Neural cell (in vitro differentiated cells): ENCODE data around the gene FOXK1. TPM values are rescaled to one million over a fixed set of nuclear protein-coding genes. Genes with fewer than 3 reads are reported as not detected.

Experiments
- H2AFZ ChIP-seq: fragments of 200-600, 300-800 bp; sonication (generic), shearing (Covaris generic); 2 replicates; pipeline ENCODE4 v1.6.0; 2014; ENCODE audit warnings: low read depth, mild to moderate bottlenecking, antibody characterized with exemption, low read length, moderate library complexity
- H3F3A ChIP-seq: fragments of 200-600 bp; shearing (Covaris generic); 2 replicates; pipeline ENCODE4 v1.6.1; 2016; ENCODE audit warnings: mild to moderate bottlenecking, moderate library complexity, mixed read lengths, antibody characterized with exemption, low read length; ENCODE audit not compliant: insufficient read depth, poor library complexity, severe bottlenecking
- H3K27ac ChIP-seq: fragments of 200-600, 300-800 bp; sonication (generic), shearing (Covaris generic); 2 replicates; pipeline ENCODE4 v1.5.1; 2014; ENCODE audit warnings: mild to moderate bottlenecking, low read length, moderate library complexity
- H3K27me3 ChIP-seq: fragments of 300-800, 200-600 bp; sonication (generic), shearing (Covaris generic); 2 replicates; pipeline ENCODE4 v1.6.0; 2014; ENCODE audit warnings: mild to moderate bottlenecking, low read depth, low read length, moderate library complexity; ENCODE audit not compliant: insufficient read depth
- H3K36me3 ChIP-seq: fragments of 300-800, 200-600 bp; sonication (generic), shearing (Covaris generic); 2 replicates; pipeline ENCODE4 v1.5.1; 2014; ENCODE audit warnings: mild to moderate bottlenecking, antibody characterized with exemption, low read length, moderate library complexity; ENCODE audit not compliant: insufficient read depth
- H3K4me2 ChIP-seq: fragments of 300-800, 200-600 bp; sonication (generic), shearing (Covaris generic); 2 replicates; pipeline ENCODE4 v1.6.0; 2014; ENCODE audit warnings: mild to moderate bottlenecking, low read length
- H3K4me3 ChIP-seq: fragments of 300-800, 200-600 bp; sonication (generic), shearing (Covaris generic); 2 replicates; pipeline ENCODE4 v1.5.1; 2014; ENCODE audit warnings: mild to moderate bottlenecking, low read length, moderate library complexity
- H3K79me2 ChIP-seq: fragments of 200-600 bp; shearing (Covaris generic); replicated peaks from 2 replicates; pipeline ENCODE4 v1.6.0; 2014; ENCODE audit warnings: mild to moderate bottlenecking, low read length, moderate library complexity; ENCODE audit not compliant: insufficient read depth
- H3K9ac ChIP-seq: fragments of 300-800, 200-600 bp; sonication (generic), shearing (Covaris generic); 2 replicates; pipeline ENCODE4 v1.6.1; 2016; ENCODE audit warnings: mild to moderate bottlenecking, low read length, mixed read lengths
- H3K9me2 ChIP-seq: fragments of 200-600 bp; shearing (Covaris generic); 2 replicates; pipeline ENCODE4 v1.6.1; 2016; ENCODE audit warnings: mild to moderate bottlenecking, low read length, mixed read lengths; ENCODE audit not compliant: insufficient read depth
- H3K9me3 ChIP-seq: fragments of 200-600, 300-800 bp; sonication (generic), shearing (Covaris generic); 2 replicates; pipeline ENCODE4 v1.6.1; 2016; ENCODE audit warnings: mild to moderate bottlenecking, mixed run types, low read length, moderate library complexity, mixed read lengths
- H4K20me1 ChIP-seq: fragments of 200-600 bp; shearing (Covaris generic); 2 replicates; pipeline ENCODE4 v1.6.1; 2016; ENCODE audit warnings: mild to moderate bottlenecking, mixed run types; ENCODE audit not compliant: insufficient read depth
- CTCF ChIP-seq: fragments of 450-650 bp; IDR thresholded peaks from 2 replicates; pipeline ENCODE4 v1.5.1; 2014; ENCODE audit warnings: antibody characterized with exemption, mild to moderate bottlenecking, moderate library complexity; ENCODE audit not compliant: poor library complexity, severe bottlenecking
- EP300 ChIP-seq: fragments of 450-650 bp; conservative IDR thresholded peaks from 2 replicates; pipeline ENCODE4 v1.6.1; 2014; ENCODE audit warnings: antibody characterized with exemption, mild to moderate bottlenecking, moderate library complexity; ENCODE audit not compliant: poor library complexity, severe bottlenecking
- EZH2 ChIP-seq: fragments of 200-600, 300-800 bp; shearing (Covaris generic), sonication (generic); IDR thresholded peaks from 2 replicates; pipeline ENCODE4 v1.6.1; 2014; ENCODE audit warnings: antibody characterized with exemption, low read length, borderline replicate concordance, mild to moderate bottlenecking; ENCODE audit not compliant: insufficient read depth, poor library complexity, severe bottlenecking
- MXI1 ChIP-seq: fragments of 450-650 bp; conservative IDR thresholded peaks from 2 replicates; pipeline ENCODE4 v1.6.1; 2014; ENCODE audit warnings: antibody characterized with exemption, mild to moderate bottlenecking; ENCODE audit not compliant: poor library complexity, severe bottlenecking
- POLR2AphosphoS5 ChIP-seq: IDR thresholded peaks from 2 replicates; pipeline ENCODE4 v1.6.1; 2012
- RAD21 ChIP-seq: fragments of 450-650 bp; conservative IDR thresholded peaks from 2 replicates; pipeline ENCODE4 v1.6.1; 2014; ENCODE audit warnings: antibody characterized with exemption, mild to moderate bottlenecking, moderate library complexity
- REST ChIP-seq: IDR thresholded peaks from 2 replicates; pipeline ENCODE4 v1.6.1; 2012; ENCODE audit warnings: borderline replicate concordance
- SMC3 ChIP-seq: fragments of 450-650 bp; conservative IDR thresholded peaks from 2 replicates; pipeline ENCODE4 v1.6.1; 2014; ENCODE audit warnings: antibody characterized with exemption, mild to moderate bottlenecking, moderate library complexity; ENCODE audit not compliant: poor library complexity
- TAF1 ChIP-seq: IDR thresholded peaks from 2 replicates; pipeline ENCODE4 v1.6.1; 2012; ENCODE audit warnings: low read depth
- polyA plus RNA-seq: library from polyadenylated mRNA; depleted of rRNA; stranded (reverse); fragments of >200 nt; gene quantifications from 2 replicates; pipeline ENCODE4 v1.2.3, GENCODE V29; 2014

Gene FOXK1
- polyA plus RNA-seq, 1 donor from 2014 or later: 7.4 TPM

GRCh38 chr7:4722960-4723630, 41.0 kb downstream of the FOXK1 start:
- Histone ChIP-seq H2AFZ (no peak overlapping the region), H4K20me1 (no peaks in the 10 kb centered on the region)
- TF ChIP-seq CTCF (no peak), TAF1 (no peak), EP300 (no peak), POLR2AphosphoS5 (no peak), SMC3 (no peak), EZH2 (no peak), RAD21 (no peak), MXI1 (no peak), REST (no peak)

GRCh38 chr7:4724648-4725013, 42.5 kb downstream of the FOXK1 start:
- no peak overlapping the region for H3K4me3 ChIP-seq
- no peak overlapping the region for H3K4me2 ChIP-seq
- H3K27ac ChIP-seq: no peak overlapping the region
- no peak overlapping the region for H2AFZ ChIP-seq
- no peak for TF ChIP-seq EP300
- no peak for TF ChIP-seq POLR2AphosphoS5
- no peak for TF ChIP-seq CTCF
- TF ChIP-seq TAF1: no peak
- no peak for TF ChIP-seq RAD21
- TF ChIP-seq EZH2: no peak
- no peak for TF ChIP-seq REST
- TF ChIP-seq MXI1: no peak
- no peak for TF ChIP-seq SMC3
- no peaks in the 10 kb centered on the region for H3K79me2 ChIP-seq
- H3K9me3 ChIP-seq: no peaks in the 10 kb centered on the region
- H3K36me3 ChIP-seq: no peaks in the 10 kb centered on the region
- no peak overlapping the region for H3K9ac ChIP-seq
- no peaks in the 10 kb centered on the region for H3K27me3 ChIP-seq
- no peaks in the 10 kb centered on the region for H3F3A ChIP-seq
- H4K20me1 ChIP-seq: no peaks in the 10 kb centered on the region
- no peaks in the 10 kb centered on the region for H3K9me2 ChIP-seq

More at GRCh38 chr7:4722960-4723630, 41.0 kb downstream of the FOXK1 start:
- Histone ChIP-seq H3K9me2 (no peaks in the 10 kb centered on the region), H3K27me3 (no peaks in the 10 kb centered on the region), H3K27ac (no peak overlapping the region), H3K4me2 (no peak overlapping the region), H3K4me3 (no peak overlapping the region), H3K36me3 (no peaks in the 10 kb centered on the region), H3K79me2 (no peaks in the 10 kb centered on the region), H3K9me3 (no peaks in the 10 kb centered on the region), H3F3A (no peaks in the 10 kb centered on the region), H3K9ac (no peak overlapping the region)
